Astrocyte of the cerebellum (primary cell): ENCODE results near the gene ZNF776.

ENCODE experiments used
- DNase-seq: peaks from one replicate; pipeline ENCODE4 v3.0.0-alpha.2; 2011; ENCODE audit warnings: low read depth
- H3K4me3 ChIP-seq: 2 replicates; pipeline ENCODE4 v1.5.1; 2011; ENCODE audit warnings: mild to moderate bottlenecking, low read depth, low read length, moderate library complexity
- CTCF ChIP-seq: IDR thresholded peaks from 2 replicates; pipeline ENCODE4 v1.5.1; 2012; ENCODE audit warnings: low read length, low read depth, moderate library complexity, mild to moderate bottlenecking; ENCODE audit errors: missing control alignments
- in situ Hi-C: cut with HindIII; loops from 2 replicates; pipeline ENCODE4 v1.10.0; 2017; ENCODE audit warnings: low sequenced_read_pairs

Gene ZNF776

DNA sequence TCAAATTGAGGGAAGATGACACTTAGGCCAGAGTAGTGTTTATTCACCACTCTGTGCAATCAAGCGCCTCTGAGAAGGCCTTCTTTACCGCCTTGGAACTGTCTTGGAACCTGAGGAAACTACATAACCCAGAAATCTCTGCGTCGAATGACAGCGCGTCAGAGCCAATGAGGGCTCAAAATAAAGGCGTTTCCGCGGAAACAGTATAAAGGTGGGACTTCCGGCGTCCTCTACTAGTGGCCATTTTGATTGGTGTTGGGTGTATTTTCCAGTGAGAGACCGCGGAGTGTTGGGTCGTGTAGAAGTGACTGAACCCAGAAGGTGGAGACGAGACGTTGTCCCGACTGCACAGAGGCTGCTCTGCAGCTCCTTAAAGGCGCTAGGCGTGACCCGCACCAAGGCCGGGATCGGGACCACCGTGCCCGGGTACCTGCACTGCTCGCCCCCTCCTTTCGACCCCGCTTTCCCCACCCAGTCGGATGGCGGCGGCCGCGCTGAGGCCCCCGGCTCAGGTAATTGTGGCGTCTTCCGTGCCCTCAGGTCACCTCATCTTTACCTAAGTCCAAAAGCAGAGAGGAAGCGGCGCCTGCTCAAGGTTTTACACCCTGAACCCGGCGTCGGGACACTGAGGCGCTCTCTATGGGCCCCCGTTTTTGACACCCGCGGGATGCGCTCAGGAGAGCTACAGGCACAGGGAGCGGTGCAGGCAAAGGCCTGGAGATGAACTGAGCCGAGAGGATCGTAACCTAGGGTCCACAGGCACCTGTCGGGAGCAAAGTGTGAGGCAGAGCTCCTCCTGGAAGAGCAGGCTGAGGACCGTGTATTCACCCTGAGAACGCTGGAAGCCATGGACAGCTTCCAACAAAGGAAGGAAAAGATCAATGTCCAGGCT lies at the start of gene ZNF776:
ZNF776 (plus strand) TSS at position 236 of the 892 bp plus-strand sequence; CDS start at position 480, 244 bp downstream.
- no peak for TF ChIP-seq CTCF
- DNase-seq = peak; percentile 88
- H3K4me3 ChIP-seq = peak within 1 kb of the TSS; percentile 96
- in situ Hi-C loops = no loop called here

- no peak for DNase-seq
- in situ Hi-C loops = no loop called here
- TF ChIP-seq CTCF = no peak
- no peak overlapping the region for H3K4me3 ChIP-seq
Measured at GRCh38 chr19:57701625-57702024, 45.0 kb upstream of the ZNF776 start.

GRCh38 chr19:57706346-57706745 lies 40.3 kb upstream of the ZNF776 start:
- no peak for DNase-seq
- no peak for TF ChIP-seq CTCF
- in situ Hi-C loops = no loop called here
- H3K4me3 ChIP-seq = no peak overlapping the region

GRCh38 chr19:57708641-57709361 lies 37.8 kb upstream of the ZNF776 start, which contains the start of gene ZNF154:
Gene ZNF154, minus strand, starts transcription at chr19:57709204. Its CDS starts 233 bp downstream, at chr19:57708971.
- peak; percentile 51 for DNase-seq
- no peak for TF ChIP-seq CTCF
- in situ Hi-C loops = no loop called here
- peak within 1 kb of the TSS; percentile 74 for H3K4me3 ChIP-seq

DNA sequence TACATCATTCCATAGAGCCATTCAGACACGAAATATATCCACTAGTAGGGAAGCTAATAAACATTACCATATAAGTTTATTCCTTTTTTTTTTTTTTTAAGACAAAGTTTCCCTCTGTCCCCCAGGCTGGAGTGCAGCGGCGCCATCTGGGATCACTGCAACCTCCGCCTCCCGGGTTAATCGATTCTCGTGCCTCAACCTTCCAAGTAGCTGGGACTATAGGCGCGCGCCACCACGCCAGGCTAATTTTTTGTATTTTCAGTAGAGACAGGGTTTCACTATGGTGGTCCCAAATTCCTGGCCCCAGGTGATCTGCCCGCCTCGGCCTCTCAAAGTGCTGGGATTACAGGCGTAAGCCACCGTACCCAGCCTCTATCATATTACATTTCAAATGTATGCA lies 37.0 kb upstream of the ZNF776 start:
- TF ChIP-seq CTCF = no peak
- no peak overlapping the region for H3K4me3 ChIP-seq
- in situ Hi-C loops = no loop called here
- DNase-seq = no peak

GRCh38 chr19:57712222-57712621 lies 34.4 kb upstream of the ZNF776 start:
- no peak for TF ChIP-seq CTCF
- H3K4me3 ChIP-seq = no peak overlapping the region
- no peak for DNase-seq
- in situ Hi-C loops = no loop called here
